B cell (primary cell): ENCODE results near the gene NFE2L1.
"Not testable (repeated sequence)": the region's sequence is repeated elsewhere in the genome, so short reads cannot be mapped to it uniquely, and the experiment has no call there.

Source experiments
- EZH2 ChIP-seq: IDR thresholded peaks from 2 replicates; pipeline ENCODE4 v1.6.1; 2012; ENCODE audit warnings: borderline replicate concordance, low read depth, mild to moderate bottlenecking, moderate library complexity, low read length; ENCODE audit not compliant: insufficient read depth, poor library complexity, severe bottlenecking
- TF ChIP-seq, protein P1 (sequence below): fragments of 200-600 bp; IDR thresholded peaks from one replicate; pipeline ENCODE4 v1.8.0; 2022; ENCODE audit warnings: antibody characterized with exemption, mild to moderate bottlenecking

DNA sequence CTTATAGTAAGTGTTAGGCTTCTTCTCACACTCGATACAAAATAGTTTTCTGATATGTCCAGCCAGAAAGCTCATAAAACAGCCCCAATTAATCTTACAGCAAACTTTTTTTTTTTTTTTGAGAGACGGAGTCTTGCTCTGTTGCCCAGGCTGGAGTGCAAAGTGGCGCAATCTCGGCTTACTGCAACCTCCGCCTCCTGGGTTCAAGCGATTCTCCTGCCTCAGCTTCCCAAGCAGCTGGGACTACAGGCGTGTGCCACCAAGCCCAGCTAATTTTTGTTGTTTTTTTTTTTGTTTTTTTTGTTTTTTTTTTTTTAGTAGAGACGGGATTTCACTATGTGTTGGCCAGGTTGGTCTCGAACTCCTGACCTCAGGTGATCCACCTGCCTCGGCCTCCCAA lies 29.0 kb downstream of the NFE2L1 start:
- TF ChIP-seq, protein P1, sequence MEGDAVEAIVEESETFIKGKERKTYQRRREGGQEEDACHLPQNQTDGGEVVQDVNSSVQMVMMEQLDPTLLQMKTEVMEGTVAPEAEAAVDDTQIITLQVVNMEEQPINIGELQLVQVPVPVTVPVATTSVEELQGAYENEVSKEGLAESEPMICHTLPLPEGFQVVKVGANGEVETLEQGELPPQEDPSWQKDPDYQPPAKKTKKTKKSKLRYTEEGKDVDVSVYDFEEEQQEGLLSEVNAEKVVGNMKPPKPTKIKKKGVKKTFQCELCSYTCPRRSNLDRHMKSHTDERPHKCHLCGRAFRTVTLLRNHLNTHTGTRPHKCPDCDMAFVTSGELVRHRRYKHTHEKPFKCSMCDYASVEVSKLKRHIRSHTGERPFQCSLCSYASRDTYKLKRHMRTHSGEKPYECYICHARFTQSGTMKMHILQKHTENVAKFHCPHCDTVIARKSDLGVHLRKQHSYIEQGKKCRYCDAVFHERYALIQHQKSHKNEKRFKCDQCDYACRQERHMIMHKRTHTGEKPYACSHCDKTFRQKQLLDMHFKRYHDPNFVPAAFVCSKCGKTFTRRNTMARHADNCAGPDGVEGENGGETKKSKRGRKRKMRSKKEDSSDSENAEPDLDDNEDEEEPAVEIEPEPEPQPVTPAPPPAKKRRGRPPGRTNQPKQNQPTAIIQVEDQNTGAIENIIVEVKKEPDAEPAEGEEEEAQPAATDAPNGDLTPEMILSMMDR: not testable (repeated sequence)
- not testable (repeated sequence) for TF ChIP-seq EZH2
